ENCODE results near the gene CDH4. TPM values are rescaled to one million over a fixed set of nuclear protein-coding genes. Genes with fewer than 3 reads are reported as not detected.

The CDH4 gene
- total and polyA plus RNA-seq, 9 of the 15 experiments (the other 6 are each of a cell fraction or from before 2014, with no cell fraction given): 0.04 TPM; not detected in 8

- no peak for TF ChIP-seq HDAC3 (IDR thresholded peaks at IDR 0.05; ENCODE audit: borderline replicate concordance, partially characterized antibody)
These were observed 362.1 kb downstream of the CDH4 start (continued) for GRCh38 chr20:61613917-61614705.

- TF ChIP-seq ZNF124 (CRISPR knock-in tag; IDR thresholded peaks at IDR 0.05): no peak
- no peak for TF ChIP-seq PHB2 (IDR thresholded peaks at IDR 0.05; ENCODE audit: low read depth)
- TF ChIP-seq ZNF184 (CRISPR knock-in tag; IDR thresholded peaks at IDR 0.05): no peak
- no peak for TF ChIP-seq SRSF9 (IDR thresholded peaks at IDR 0.05; ENCODE audit: borderline replicate concordance, low read depth, low read length)
- no peak for TF ChIP-seq DLX4 (CRISPR knock-in tag; IDR thresholded peaks at IDR 0.05)
- no peak for TF ChIP-seq ETS2 (tag; IDR thresholded peaks at IDR 0.05; ENCODE audit: borderline replicate concordance, poor library complexity, severe bottlenecking)
- TF ChIP-seq CBFA2T2 (conservative IDR thresholded peaks at IDR 0.05): no peak
- no peak for TF ChIP-seq NFIX (CRISPR knock-in tag; IDR thresholded peaks at IDR 0.05; ENCODE audit: low read depth)
- no peak for TF ChIP-seq YY1 (IDR thresholded peaks at IDR 0.05; ENCODE audit: borderline replicate concordance in 1 of 3, control insufficient read depth in 1 of 3, extremely low read depth in 1 of 3, insufficient read depth in 3 of 3, insufficient read length in 1 of 3, insufficient replicate concordance in 2 of 3, low read depth in 1 of 3, low read length in 2 of 3)
- Histone ChIP-seq H3K9me3 (replicated peaks; ENCODE audit: control insufficient read depth, insufficient read depth, low read depth, low read length) (no peaks in the 10 kb centered on the region), H3K4me1 (replicated peaks in 1 of 2; ENCODE audit: control insufficient read depth in 2 of 2, insufficient read depth in 2 of 2, low read length in 2 of 2) (no peaks in the 10 kb centered on the region), H3K79me2 (ENCODE audit: control insufficient read depth, insufficient read depth, low read length) (no peaks in the 10 kb centered on the region), H3K27me3 (ENCODE audit: control insufficient read depth in 2 of 2, insufficient read depth in 2 of 2, low read length in 2 of 2) (peaks cover 0 to 17% of the 10 kb centered on the region in 2 experiments; a peak in 2 of 5 replicates), H3K27ac (ENCODE audit: extremely low read depth, low read depth, low read length) (no peak overlapping the region), H3K4me3 (no peak overlapping the region), H3K9ac (ENCODE audit: insufficient read depth in 1 of 2, low read depth in 2 of 2, low read length in 2 of 2) (no peak overlapping the region), H3K36me3 (ENCODE audit: control insufficient read depth, insufficient read depth, low read length) (no peaks in the 10 kb centered on the region), H3K4me2 (ENCODE audit: insufficient read depth, low read length) (no peak overlapping the region), H4K20me1 (replicated peaks; ENCODE audit: control insufficient read depth, insufficient read depth, low read length) (no peaks in the 10 kb centered on the region), H2AFZ (ENCODE audit: low read depth, low read length) (no peak overlapping the region), H3K9me1 (ENCODE audit: control insufficient read depth, insufficient read depth, low read length) (no peaks in the 10 kb centered on the region)
- ATAC-seq: no peak
- WGBS (ENCODE audit: insufficient coverage, low coverage, missing lambda C conversion rate): 3% methylated on average over 2 of the region's 2 CpGs
- no peak for FAIRE-seq
- in situ Hi-C loops (cut with MboI): no loop called here
- ChIA-PET POLR2A (no interaction called here), CTCF (ENCODE audit: low intra/inter-chr PET ratio) (no interaction called here)
- no TSS peak for BruUV-seq (replicated peaks)
- intact Hi-C loops (cut with micrococcal nuclease): no loop called here
- no peak for DNase-seq (ENCODE audit: extremely low read depth in 1 of 4, low spot score in 3 of 4)
These were observed 362.6 kb downstream of the CDH4 start for GRCh38 chr20:61614706-61615100.
